Panc1 (cell line): ENCODE results near the gene CBX3. TPM values are rescaled to one million over a fixed set of nuclear protein-coding genes. Genes with fewer than 3 reads are reported as not detected.

ENCODE experiments used
- ATAC-seq: fragments of 200-7000 bp; cut with Tn5 transposase; 2 replicates; pipeline ENCODE4 v1.9.1; 2020; ENCODE audit warnings: mild to moderate bottlenecking, moderate library complexity
- BruUV-seq: library from RNA; stranded (reverse); fragments of 400-500 nt; replicated peaks from 2 replicates; lab custom pipeline; 2021; lab: Mats Ljungman, UMichigan
- CTCF ChIA-PET: fragments of 300-600 bp; sonication (Branson Sonifier 250); formaldehyde crosslinking; loops from one replicate; lab custom pipeline; 2022; ENCODE audit warnings: antibody characterized with exemption; lab: Charles Lee
- POLR2A ChIA-PET: fragments of 300-600 bp; sonication (Branson Sonifier 250); formaldehyde crosslinking; loops from one replicate; lab custom pipeline; 2022; ENCODE audit warnings: antibody characterized with exemption; lab: Charles Lee
- DNase-seq: peaks from one replicate; pipeline ENCODE4 v3.0.0-alpha.2; 2010; ENCODE audit warnings: low read depth, low spot score
- H3K27ac ChIP-seq: 2 replicates; pipeline ENCODE4 v1.5.1; 2011; ENCODE audit warnings: mild to moderate bottlenecking, low read length, inconsistent platforms
- H3K27me3 ChIP-seq: fragments of 200-500 bp; sonication (Bioruptor generic); 2 replicates; pipeline ENCODE4 v1.6.0; 2014; ENCODE audit warnings: low read length, inconsistent platforms; ENCODE audit not compliant: control insufficient read depth, insufficient read depth
- H3K36me3 ChIP-seq: fragments of 200-500 bp; sonication (Bioruptor generic); 2 replicates; pipeline ENCODE4 v1.5.1; 2014; ENCODE audit warnings: inconsistent platforms, mild to moderate bottlenecking, low read length, moderate library complexity; ENCODE audit not compliant: control insufficient read depth, insufficient read depth
- H3K4me1 ChIP-seq: 2 replicates; pipeline ENCODE4 v1.5.1; 2011; ENCODE audit warnings: inconsistent platforms, mild to moderate bottlenecking, low read length, moderate library complexity; ENCODE audit not compliant: control insufficient read depth, insufficient read depth
- H3K4me3 ChIP-seq, 2 experiments: 2 replicates each; pipeline ENCODE4 v1.5.1; 2011 to 2012; ENCODE audit warnings: low read depth in 2 of 2, low read length in 2 of 2, mild to moderate bottlenecking in 2 of 2, inconsistent platforms in 1 of 2, moderate library complexity in 1 of 2
- H3K9me3 ChIP-seq: fragments of 200-500 bp; sonication (Bioruptor generic); 2 replicates; pipeline ENCODE4 v1.5.1; 2014; ENCODE audit warnings: low read depth, mild to moderate bottlenecking, inconsistent platforms, low read length, moderate library complexity; ENCODE audit not compliant: control insufficient read depth, insufficient read depth
- POLR2AphosphoS5 ChIP-seq: IDR thresholded peaks from 2 replicates; pipeline ENCODE4 v1.6.1; 2012; ENCODE audit warnings: mild to moderate bottlenecking, low read depth, low read length, moderate library complexity
- SIN3A ChIP-seq: IDR thresholded peaks from 2 replicates; pipeline ENCODE4 v1.6.1; 2012; ENCODE audit warnings: low read depth, mild to moderate bottlenecking, low read length, moderate library complexity, borderline replicate concordance; ENCODE audit not compliant: insufficient read depth
- TCF7L2 ChIP-seq: IDR thresholded peaks from 2 replicates; pipeline ENCODE4 v1.6.1; 2011; ENCODE audit warnings: mild to moderate bottlenecking, low read depth, low read length, inconsistent platforms
- in situ Hi-C: cut with HindIII; loops from 2 replicates; pipeline ENCODE4 v1.10.0; 2016; ENCODE audit warnings: low sequenced_read_pairs, low pct_unique_long_range_greater_than_20kb
- intact Hi-C: fragments of 100-400 bp; cut with micrococcal nuclease; formaldehyde crosslinking; loops from one replicate; pipeline ENCODE4 v1.10.0; 2022; ENCODE audit not compliant: unreplicated experiment
- total RNA-seq: library from RNA; stranded (reverse); gene quantifications from one replicate; pipeline ENCODE4 v1.2.1, GENCODE V29; 2021; ENCODE audit not compliant: unreplicated experiment
- TF ChIP-seq, protein P1 (sequence below): fragments of 450-650 bp; IDR thresholded peaks from 2 replicates; pipeline ENCODE4 v1.5.1; 2017; ENCODE audit warnings: mild to moderate bottlenecking
- TF ChIP-seq, protein P2 (sequence below), 2 experiments: IDR thresholded peaks; 2 replicates each; pipeline ENCODE4 v1.6.1; 2011 to 2012; ENCODE audit warnings: low read depth in 2 of 2, control low read depth in 1 of 2, low read length in 1 of 2, mild to moderate bottlenecking in 1 of 2, moderate library complexity in 1 of 2; ENCODE audit not compliant: insufficient read depth in 1 of 2

CBX3 gene
- total RNA-seq, 1 experiment from 2014 or later: 308 TPM

DNA sequence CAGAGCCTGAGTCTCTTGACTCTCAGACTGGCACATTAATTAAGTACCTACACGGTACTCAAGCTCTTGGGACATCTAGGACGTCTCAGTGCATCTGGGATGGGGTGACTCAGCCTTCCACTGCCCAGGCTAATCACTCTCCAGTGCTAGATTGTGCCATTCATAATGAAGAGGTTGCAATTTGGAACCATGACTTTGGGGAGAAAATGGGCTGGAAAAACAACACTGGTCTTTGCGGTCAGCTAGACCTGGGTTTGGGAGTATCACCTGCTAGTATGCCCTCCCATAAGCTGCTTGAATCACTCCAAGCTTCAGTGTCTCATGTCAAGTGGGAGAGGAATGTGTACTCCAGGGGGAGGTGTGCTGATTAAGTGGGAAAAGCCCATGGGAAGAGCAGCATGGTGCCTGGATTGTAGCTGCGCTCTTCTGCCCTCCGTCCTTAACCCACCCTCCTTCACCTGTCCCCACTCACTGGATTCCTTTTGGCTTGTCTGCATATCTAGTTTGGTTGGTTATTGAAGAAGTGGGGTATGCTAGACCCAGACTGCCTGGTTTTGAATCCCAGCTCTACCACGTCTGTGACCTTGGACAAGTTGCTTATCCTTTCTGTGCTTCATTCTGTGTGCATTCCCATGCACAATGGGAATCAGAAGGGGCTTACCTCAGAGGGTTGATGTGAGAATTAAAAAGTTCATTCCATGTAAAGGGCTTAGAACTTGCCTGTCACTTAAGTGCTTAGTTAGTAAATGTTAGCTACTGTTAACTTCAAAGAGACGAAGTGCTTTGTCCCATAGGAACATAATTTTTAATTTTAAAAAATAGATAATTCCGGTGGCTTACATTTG, 45.8 kb upstream of the CBX3 start:
- ChIA-PET CTCF (interaction anchor here (1.5 kb wide), 1 partner anchor 65 kb away, joined by 4 read pairs; no protein-coding TSS in a partner anchor), POLR2A (interaction anchor here (0.6 to 1.4 kb wide), 4 partner anchors 36 to 631 kb away, joined by 3 to 4 read pairs (median 4); no protein-coding TSS in a partner anchor)
- H3K27ac ChIP-seq: peak overlapping the region; percentile 95
- intact Hi-C loops: loop anchor here (10.0 kb wide), 1 partner anchor 261 kb away; no protein-coding TSS in a partner anchor
- no peak for DNase-seq
- ATAC-seq: peak; percentile 40
- peaks cover 54% of the 10 kb centered on the region for H3K4me1 ChIP-seq
- H3K36me3 ChIP-seq: no peaks in the 10 kb centered on the region
- H3K4me3 ChIP-seq: peak overlapping the region; percentile 32 to 88
- no TSS peak for BruUV-seq
- no peaks in the 10 kb centered on the region for H3K27me3 ChIP-seq
- in situ Hi-C loops: no loop called here
- no peaks in the 10 kb centered on the region for H3K9me3 ChIP-seq
- TF ChIP-seq TCF7L2 (0 out of 2 replicates have a peak, but pooled peaks have one; percentile 8), POLR2AphosphoS5 (peak; percentile 15), SIN3A (0 out of 2 replicates have a peak, but pooled peaks have one; percentile 50)
- TF ChIP-seq, protein P1, sequence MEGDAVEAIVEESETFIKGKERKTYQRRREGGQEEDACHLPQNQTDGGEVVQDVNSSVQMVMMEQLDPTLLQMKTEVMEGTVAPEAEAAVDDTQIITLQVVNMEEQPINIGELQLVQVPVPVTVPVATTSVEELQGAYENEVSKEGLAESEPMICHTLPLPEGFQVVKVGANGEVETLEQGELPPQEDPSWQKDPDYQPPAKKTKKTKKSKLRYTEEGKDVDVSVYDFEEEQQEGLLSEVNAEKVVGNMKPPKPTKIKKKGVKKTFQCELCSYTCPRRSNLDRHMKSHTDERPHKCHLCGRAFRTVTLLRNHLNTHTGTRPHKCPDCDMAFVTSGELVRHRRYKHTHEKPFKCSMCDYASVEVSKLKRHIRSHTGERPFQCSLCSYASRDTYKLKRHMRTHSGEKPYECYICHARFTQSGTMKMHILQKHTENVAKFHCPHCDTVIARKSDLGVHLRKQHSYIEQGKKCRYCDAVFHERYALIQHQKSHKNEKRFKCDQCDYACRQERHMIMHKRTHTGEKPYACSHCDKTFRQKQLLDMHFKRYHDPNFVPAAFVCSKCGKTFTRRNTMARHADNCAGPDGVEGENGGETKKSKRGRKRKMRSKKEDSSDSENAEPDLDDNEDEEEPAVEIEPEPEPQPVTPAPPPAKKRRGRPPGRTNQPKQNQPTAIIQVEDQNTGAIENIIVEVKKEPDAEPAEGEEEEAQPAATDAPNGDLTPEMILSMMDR: no peak; the same call in 1 of the 2 replicates
- TF ChIP-seq, protein P2, sequence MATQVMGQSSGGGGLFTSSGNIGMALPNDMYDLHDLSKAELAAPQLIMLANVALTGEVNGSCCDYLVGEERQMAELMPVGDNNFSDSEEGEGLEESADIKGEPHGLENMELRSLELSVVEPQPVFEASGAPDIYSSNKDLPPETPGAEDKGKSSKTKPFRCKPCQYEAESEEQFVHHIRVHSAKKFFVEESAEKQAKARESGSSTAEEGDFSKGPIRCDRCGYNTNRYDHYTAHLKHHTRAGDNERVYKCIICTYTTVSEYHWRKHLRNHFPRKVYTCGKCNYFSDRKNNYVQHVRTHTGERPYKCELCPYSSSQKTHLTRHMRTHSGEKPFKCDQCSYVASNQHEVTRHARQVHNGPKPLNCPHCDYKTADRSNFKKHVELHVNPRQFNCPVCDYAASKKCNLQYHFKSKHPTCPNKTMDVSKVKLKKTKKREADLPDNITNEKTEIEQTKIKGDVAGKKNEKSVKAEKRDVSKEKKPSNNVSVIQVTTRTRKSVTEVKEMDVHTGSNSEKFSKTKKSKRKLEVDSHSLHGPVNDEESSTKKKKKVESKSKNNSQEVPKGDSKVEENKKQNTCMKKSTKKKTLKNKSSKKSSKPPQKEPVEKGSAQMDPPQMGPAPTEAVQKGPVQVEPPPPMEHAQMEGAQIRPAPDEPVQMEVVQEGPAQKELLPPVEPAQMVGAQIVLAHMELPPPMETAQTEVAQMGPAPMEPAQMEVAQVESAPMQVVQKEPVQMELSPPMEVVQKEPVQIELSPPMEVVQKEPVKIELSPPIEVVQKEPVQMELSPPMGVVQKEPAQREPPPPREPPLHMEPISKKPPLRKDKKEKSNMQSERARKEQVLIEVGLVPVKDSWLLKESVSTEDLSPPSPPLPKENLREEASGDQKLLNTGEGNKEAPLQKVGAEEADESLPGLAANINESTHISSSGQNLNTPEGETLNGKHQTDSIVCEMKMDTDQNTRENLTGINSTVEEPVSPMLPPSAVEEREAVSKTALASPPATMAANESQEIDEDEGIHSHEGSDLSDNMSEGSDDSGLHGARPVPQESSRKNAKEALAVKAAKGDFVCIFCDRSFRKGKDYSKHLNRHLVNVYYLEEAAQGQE (IDR thresholded peaks at IDR 0.05; ENCODE audit: insufficient read depth in 1 of 2, low read depth in 2 of 2, low read length in 1 of 2): no peak

DNA sequence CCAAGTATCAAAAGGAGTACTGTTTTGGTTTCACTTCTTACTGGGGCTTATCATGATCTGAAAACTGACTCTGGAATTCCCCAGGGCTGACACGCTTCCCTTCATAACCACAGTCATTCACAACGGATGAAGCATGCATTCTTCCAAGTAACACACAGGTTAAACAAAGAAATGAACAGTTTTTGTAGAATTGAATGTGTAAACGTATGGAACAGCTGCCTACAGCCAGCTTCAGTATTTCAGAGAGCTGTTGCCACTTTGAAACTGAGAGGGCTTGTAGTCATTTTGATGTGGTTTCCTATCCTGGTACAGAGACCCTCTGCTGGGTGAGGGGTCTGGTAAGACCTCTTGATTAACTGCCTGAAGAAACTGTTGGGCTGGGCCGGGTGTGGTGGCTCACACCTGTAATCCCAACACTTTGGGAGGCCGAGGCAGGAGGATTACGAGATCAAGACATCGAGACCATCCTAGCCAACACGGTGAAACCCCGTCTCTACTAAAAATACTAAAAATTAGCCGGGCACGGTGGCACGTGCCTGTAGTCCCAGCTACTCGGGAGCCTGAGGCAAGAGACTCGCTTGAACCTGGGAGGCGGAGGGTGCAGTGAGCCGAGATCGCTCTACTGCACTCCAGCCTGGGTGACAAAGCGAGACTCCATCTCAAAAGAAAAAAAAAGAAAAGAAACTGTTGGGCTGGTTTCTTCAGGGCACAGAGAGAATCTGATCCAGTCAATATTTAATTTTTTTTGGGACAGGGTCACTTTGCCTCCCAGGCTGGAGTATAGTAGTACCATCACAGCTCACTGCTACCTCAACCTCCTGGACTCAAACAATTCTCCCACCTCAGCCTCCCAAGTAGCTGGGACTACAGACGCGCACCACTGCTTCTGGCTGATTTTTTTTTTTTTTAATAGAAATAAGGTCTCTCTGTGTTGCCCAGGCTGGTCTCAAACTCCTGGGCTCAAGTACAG, 44.8 kb upstream of the CBX3 start:
- H3K27me3 ChIP-seq: no peaks in the 10 kb centered on the region
- intact Hi-C loops (loop anchor here (10.0 kb wide), 1 partner anchor 262 kb away; no protein-coding TSS in a partner anchor), in situ Hi-C loops (no loop called here)
- H3K9me3 ChIP-seq: no peaks in the 10 kb centered on the region
- ChIA-PET CTCF (interaction anchor here (1.5 kb wide), 1 partner anchor 66 kb away, joined by 4 read pairs; no protein-coding TSS in a partner anchor), POLR2A (interaction anchor here (0.5 to 1.4 kb wide), 2 partner anchors 24 to 35 kb away, joined by 4 to 5 read pairs; no protein-coding TSS in a partner anchor)
- DNase-seq (no peak), ATAC-seq (peak; percentile 69)
- TF ChIP-seq, protein P1: no peak
- TF ChIP-seq SIN3A: peak; percentile 57; the same call in 1 of the 2 replicates
- TF ChIP-seq, protein P2 (IDR thresholded peaks at IDR 0.05; ENCODE audit: insufficient read depth in 1 of 2, low read depth in 2 of 2, low read length in 1 of 2): no peak
- 0 out of 2 replicates have a peak, but pooled peaks have one; percentile 27 for TF ChIP-seq TCF7L2
- TF ChIP-seq POLR2AphosphoS5: peak; percentile 67; the same call in 1 of the 2 replicates
- H3K4me3 ChIP-seq: peak overlapping the region; percentile 32 to 88
- TSS peak; percentile 9 for BruUV-seq
- H3K27ac ChIP-seq: peak overlapping the region; percentile 95
- H3K36me3 ChIP-seq: no peaks in the 10 kb centered on the region
- H3K4me1 ChIP-seq: peaks cover 59% of the 10 kb centered on the region
